ENCODE data around the gene AP3B1.

AP3B1 gene

DNA sequence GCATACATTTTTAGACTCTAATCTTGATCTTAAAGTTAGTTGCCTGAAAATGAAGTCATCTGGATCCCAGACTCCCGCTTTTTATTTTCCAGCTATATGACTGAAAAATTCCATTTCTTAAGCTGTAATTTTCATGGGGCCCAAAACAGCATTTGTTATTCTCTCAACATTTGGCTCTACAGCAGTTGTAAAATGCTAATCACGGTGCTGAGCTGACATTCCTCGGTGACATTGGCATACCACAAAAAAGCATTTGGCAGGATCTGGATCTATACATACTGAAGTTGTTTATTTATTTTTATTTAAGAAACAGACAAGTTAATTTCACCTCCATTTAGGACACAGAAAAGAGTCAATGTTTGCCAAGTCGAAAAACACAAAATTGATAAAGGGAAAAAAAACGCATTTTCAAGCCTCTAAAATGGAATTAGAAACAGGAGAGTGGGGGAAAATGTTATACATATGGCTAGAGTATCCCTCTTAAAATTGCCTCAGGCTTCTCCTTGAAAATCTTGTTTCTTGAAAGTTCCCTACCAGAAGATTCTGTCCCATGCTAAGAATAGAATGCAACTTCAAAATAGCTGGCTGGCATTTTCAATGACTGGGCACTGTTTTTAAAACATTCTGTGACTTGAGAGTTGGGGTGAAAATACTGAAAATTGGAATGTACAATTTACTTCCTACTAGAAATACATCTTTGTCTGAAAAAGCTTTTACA lies 310.9 kb downstream of the AP3B1 start:
- TF ChIP-seq, protein P1, sequence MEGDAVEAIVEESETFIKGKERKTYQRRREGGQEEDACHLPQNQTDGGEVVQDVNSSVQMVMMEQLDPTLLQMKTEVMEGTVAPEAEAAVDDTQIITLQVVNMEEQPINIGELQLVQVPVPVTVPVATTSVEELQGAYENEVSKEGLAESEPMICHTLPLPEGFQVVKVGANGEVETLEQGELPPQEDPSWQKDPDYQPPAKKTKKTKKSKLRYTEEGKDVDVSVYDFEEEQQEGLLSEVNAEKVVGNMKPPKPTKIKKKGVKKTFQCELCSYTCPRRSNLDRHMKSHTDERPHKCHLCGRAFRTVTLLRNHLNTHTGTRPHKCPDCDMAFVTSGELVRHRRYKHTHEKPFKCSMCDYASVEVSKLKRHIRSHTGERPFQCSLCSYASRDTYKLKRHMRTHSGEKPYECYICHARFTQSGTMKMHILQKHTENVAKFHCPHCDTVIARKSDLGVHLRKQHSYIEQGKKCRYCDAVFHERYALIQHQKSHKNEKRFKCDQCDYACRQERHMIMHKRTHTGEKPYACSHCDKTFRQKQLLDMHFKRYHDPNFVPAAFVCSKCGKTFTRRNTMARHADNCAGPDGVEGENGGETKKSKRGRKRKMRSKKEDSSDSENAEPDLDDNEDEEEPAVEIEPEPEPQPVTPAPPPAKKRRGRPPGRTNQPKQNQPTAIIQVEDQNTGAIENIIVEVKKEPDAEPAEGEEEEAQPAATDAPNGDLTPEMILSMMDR (IDR thresholded peaks at IDR 0.05; ENCODE audit: insufficient read depth, low read length, poor library complexity, severe bottlenecking), result no peak
- Histone ChIP-seq H3K27me3 (replicated peaks; ENCODE audit: control insufficient read depth, insufficient read depth, low read length) (no peaks in the 10 kb centered on the region), H3K36me3 (ENCODE audit: control insufficient read depth, insufficient read depth, low read length) (no peaks in the 10 kb centered on the region), H3K4me3 (replicated peaks; ENCODE audit: low read depth, low read length) (no peak overlapping the region)
- DNase-seq (ENCODE audit: extremely low read depth, insufficient read length), result no peak

DNA sequence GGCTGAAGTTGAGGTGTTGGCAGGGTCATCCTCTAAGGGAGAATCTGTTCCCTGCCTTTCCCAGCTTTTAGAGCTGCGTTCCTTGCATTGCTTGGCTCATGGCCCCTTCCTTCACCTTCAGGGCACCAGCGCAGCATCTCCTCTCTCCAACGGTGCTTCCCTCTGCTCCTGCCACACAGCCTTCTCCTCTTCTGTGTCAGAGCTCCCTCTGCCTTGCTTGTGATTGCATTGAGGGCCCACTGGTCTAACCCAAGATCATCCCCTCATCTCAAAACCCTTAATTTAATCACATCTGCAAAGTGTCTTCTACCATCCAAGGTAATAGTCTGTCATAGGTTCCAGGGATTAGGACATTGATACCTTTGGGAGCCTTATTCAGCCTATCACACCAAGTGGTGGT lies 312.7 kb downstream of the AP3B1 start:
- Histone ChIP-seq H3K36me3 (ENCODE audit: control insufficient read depth, insufficient read depth, low read length) (no peaks in the 10 kb centered on the region), H3K27me3 (replicated peaks; ENCODE audit: control insufficient read depth, insufficient read depth, low read length) (no peaks in the 10 kb centered on the region), H3K4me3 (replicated peaks; ENCODE audit: low read depth, low read length) (no peak overlapping the region)
- no peak for DNase-seq (ENCODE audit: extremely low read depth, insufficient read length)
- TF ChIP-seq, protein P1 (IDR thresholded peaks at IDR 0.05; ENCODE audit: insufficient read depth, low read length, poor library complexity, severe bottlenecking), result no peak

DNA sequence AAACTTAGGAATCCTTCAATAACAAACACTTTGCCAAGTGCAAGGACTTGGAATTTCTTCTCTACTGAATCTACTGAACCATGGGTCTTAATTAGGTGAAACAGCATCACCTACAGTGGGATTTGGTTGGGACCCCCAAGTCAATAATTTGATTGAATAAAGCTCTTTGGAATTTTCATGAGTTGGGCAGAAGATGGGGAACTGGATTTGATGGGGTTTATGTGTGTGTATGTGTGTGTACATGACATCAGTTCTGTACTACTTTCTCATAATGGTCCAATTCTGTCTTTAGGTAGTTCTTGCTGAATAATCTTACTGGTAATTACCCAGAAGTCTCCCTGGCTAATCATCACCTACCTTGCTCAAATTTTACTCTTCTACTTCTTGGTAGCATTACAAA lies 319.9 kb downstream of the AP3B1 start:
- Histone ChIP-seq H3K36me3 (ENCODE audit: control insufficient read depth, insufficient read depth, low read length) (no peaks in the 10 kb centered on the region), H3K27me3 (replicated peaks; ENCODE audit: control insufficient read depth, insufficient read depth, low read length) (no peaks in the 10 kb centered on the region), H3K4me3 (replicated peaks; ENCODE audit: low read depth, low read length) (no peak overlapping the region)
- TF ChIP-seq, protein P1 (IDR thresholded peaks at IDR 0.05; ENCODE audit: insufficient read depth, low read length, poor library complexity, severe bottlenecking), result no peak
- DNase-seq (ENCODE audit: extremely low read depth, insufficient read length), result no peak

DNA sequence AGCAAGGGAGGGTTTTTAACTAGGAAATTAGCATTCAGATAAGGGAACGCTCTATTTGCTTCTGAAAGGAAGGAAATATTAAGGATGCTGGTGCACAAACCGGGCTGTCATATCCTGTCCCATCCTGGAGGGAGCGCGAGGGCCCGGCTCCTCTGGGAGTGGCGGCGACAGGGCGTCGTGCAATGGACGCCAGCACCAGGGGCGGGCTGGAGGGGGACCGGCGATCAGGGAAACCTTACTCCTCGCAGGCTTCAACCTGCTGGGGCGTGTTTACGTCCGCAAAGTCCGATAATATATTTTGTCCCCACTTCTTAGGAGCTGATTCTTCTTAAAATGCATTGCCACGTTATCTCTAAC lies 321.3 kb downstream of the AP3B1 start:
- no peak for DNase-seq (ENCODE audit: extremely low read depth, insufficient read length)
- no peaks in the 10 kb centered on the region for H3K36me3 ChIP-seq (ENCODE audit: control insufficient read depth, insufficient read depth, low read length)
- TF ChIP-seq, protein P1 (IDR thresholded peaks at IDR 0.05; ENCODE audit: insufficient read depth, low read length, poor library complexity, severe bottlenecking), result no peak
- no peaks in the 10 kb centered on the region for H3K27me3 ChIP-seq (replicated peaks; ENCODE audit: control insufficient read depth, insufficient read depth, low read length)
- H3K4me3 ChIP-seq (replicated peaks; ENCODE audit: low read depth, low read length), result peak overlapping the region; percentile 53; the same call in 1 of the 2 replicates

DNA sequence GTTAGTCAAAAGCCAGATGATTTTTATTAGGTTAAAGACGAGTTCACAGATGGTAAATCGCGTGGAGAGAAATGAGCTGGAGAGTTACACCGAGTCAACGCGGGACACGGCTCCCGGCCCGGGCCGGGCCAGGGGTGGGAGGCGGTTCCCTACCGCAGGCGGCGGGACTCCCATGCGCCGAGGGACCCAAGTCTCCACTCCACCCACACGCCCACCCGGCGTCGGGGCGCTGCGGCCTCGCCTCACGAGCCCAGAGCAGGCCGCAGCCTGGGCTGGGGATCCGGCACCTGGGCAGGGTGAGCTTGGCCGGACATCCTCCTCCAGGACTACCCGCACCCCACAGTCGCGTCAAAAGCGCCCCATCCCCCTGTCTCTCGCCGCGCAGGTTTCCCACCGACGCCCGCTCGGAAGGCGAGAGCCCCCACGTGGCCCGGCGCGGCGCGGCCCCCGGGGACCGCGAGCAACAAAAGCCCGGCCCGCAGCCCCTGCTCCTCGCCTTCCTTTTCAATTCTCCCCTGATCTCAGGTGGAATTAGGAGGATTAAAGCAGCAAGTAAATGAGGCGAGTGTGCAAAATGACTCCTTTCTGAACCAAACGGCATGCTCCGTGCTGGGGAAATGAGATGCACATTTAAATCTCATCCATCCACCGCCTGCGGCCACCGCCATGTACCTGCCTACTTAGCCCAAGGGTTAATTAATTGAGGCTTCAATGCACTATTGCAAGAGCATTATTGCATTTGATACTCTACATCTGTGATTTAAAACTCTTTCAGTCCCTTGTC lies 321.8 kb downstream of the AP3B1 start:
- no peaks in the 10 kb centered on the region for H3K36me3 ChIP-seq (ENCODE audit: control insufficient read depth, insufficient read depth, low read length)
- H3K4me3 ChIP-seq (replicated peaks; ENCODE audit: low read depth, low read length), result peak overlapping the region; percentile 53
- DNase-seq (ENCODE audit: extremely low read depth, insufficient read length), result peak; percentile 79
- TF ChIP-seq, protein P1 (IDR thresholded peaks at IDR 0.05; ENCODE audit: insufficient read depth, low read length, poor library complexity, severe bottlenecking), result peak; percentile 40
- no peaks in the 10 kb centered on the region for H3K27me3 ChIP-seq (replicated peaks; ENCODE audit: control insufficient read depth, insufficient read depth, low read length)

Data from GM06990 (cell line).